Keratinocyte (primary cell): ENCODE results near the gene NATD1.

ENCODE experiments used
- CTCF ChIP-seq, 3 experiments: IDR thresholded peaks in 1 of 3; conservative IDR thresholded peaks in 1 of 3; optimal IDR thresholded peaks in 1 of 3; 2 replicates in 2 of 3; 3 replicates in 1 of 3; pipeline versions ENCODE3 to v1.5.1; 2011; ENCODE audit warnings: low read length in 3 of 3, mild to moderate bottlenecking in 3 of 3, moderate library complexity in 2 of 3, control low read depth in 1 of 3, inconsistent platforms in 1 of 3; ENCODE audit not compliant: insufficient read depth in 2 of 3; ENCODE audit errors: extremely low read depth in 1 of 3
- EZH2 ChIP-seq: IDR thresholded peaks from one replicate; pipeline ENCODE4 v1.6.1; 2012; ENCODE audit warnings: inconsistent platforms, mild to moderate bottlenecking, low read length, moderate library complexity

- TF ChIP-seq EZH2 (no peak), CTCF (optimal IDR thresholded peaks at IDR 0.05 in 1 of 3, IDR thresholded peaks at IDR 0.05 in 1 of 3, conservative IDR thresholded peaks at IDR 0.05 in 1 of 3; ENCODE audit: extremely low read depth in 1 of 3, insufficient read depth in 2 of 3, low read length in 3 of 3) (no peak)
These were observed 18.4 kb upstream of the NATD1 start for GRCh38 chr17:21271454-21272183.
